ENCODE measurements around the gene QSOX2. TPM values are rescaled to one million over a fixed set of nuclear protein-coding genes. Genes with fewer than 3 reads are reported as not detected.

The QSOX2 gene
- total and polyA plus RNA-seq, 4 donors = 0.79 to 12.7 (median 4.3) TPM

- no peak for DNase-seq (ENCODE audit: low spot score)
- no peak overlapping the region for H3K27ac ChIP-seq (ENCODE audit: low read depth in 1 of 2, low read length in 2 of 2)
- H3K27me3 ChIP-seq (ENCODE audit: control insufficient read depth in 4 of 4, insufficient read depth in 4 of 4, low read length in 3 of 4) = peaks cover 0 to 2% (median 0%) of the 10 kb centered on the region in 4 donors
- no peaks in the 10 kb centered on the region for H3K9me3 ChIP-seq (ENCODE audit: control insufficient read depth in 4 of 4, low read length in 3 of 4)
- H3K4me1 ChIP-seq (ENCODE audit: control insufficient read depth in 4 of 4, insufficient read depth in 4 of 4, low read length in 3 of 4) = no peaks in the 10 kb centered on the region
- TF ChIP-seq CTCF (IDR thresholded peaks at IDR 0.05; ENCODE audit: low read depth, low read length, missing input control) (no peak), RXRA (IDR thresholded peaks at IDR 0.05) (no peak), NR2F2 (IDR thresholded peaks at IDR 0.05) (no peak)
- H3K36me3 ChIP-seq (ENCODE audit: control insufficient read depth in 4 of 4, insufficient read depth in 3 of 4, low read depth in 1 of 4, low read length in 3 of 4) = no peaks in the 10 kb centered on the region
- no peak overlapping the region for H3K4me3 ChIP-seq (ENCODE audit: low read depth in 1 of 3, low read length in 3 of 3)
- H3K9ac ChIP-seq (ENCODE audit: low read depth in 1 of 2, low read length in 2 of 2) = no peak overlapping the region
- WGBS = 52% methylated on average over 6 of the region's 6 CpGs
Measured at GRCh38 chr9:136169495-136169894, 76.1 kb downstream of the QSOX2 start.

GRCh38 chr9:136163248-136163850 lies 82.3 kb downstream of the QSOX2 start:
- WGBS = 80% methylated on average over 1 of the region's 1 CpG
- no peak overlapping the region for H3K27ac ChIP-seq (ENCODE audit: low read depth in 1 of 2, low read length in 2 of 2)
- no peak overlapping the region for H3K9ac ChIP-seq (ENCODE audit: low read depth in 1 of 2, low read length in 2 of 2)

More at GRCh38 chr9:136163248-136163850, 82.3 kb downstream of the QSOX2 start:
- no peaks in the 10 kb centered on the region for H3K27me3 ChIP-seq (ENCODE audit: control insufficient read depth in 4 of 4, insufficient read depth in 4 of 4, low read length in 3 of 4)
- DNase-seq (ENCODE audit: low spot score) = no peak
- no peaks in the 10 kb centered on the region for H3K4me1 ChIP-seq (ENCODE audit: control insufficient read depth in 4 of 4, insufficient read depth in 4 of 4, low read length in 3 of 4)
- H3K9me3 ChIP-seq (ENCODE audit: control insufficient read depth in 4 of 4, low read length in 3 of 4) = no peaks in the 10 kb centered on the region
- H3K4me3 ChIP-seq (ENCODE audit: low read depth in 1 of 3, low read length in 3 of 3) = no peak overlapping the region
- no peak for TF ChIP-seq SP1 (IDR thresholded peaks at IDR 0.05)
- TF ChIP-seq NR2F2 (IDR thresholded peaks at IDR 0.05) = no peak
- no peak for TF ChIP-seq GABPA (IDR thresholded peaks at IDR 0.05 in 1 of 2, conservative IDR thresholded peaks at IDR 0.05 in 1 of 2)
- no peak for TF ChIP-seq RAD21 (IDR thresholded peaks at IDR 0.05)
- no peak for TF ChIP-seq YY1 (IDR thresholded peaks at IDR 0.05)
- TF ChIP-seq, protein P1, sequence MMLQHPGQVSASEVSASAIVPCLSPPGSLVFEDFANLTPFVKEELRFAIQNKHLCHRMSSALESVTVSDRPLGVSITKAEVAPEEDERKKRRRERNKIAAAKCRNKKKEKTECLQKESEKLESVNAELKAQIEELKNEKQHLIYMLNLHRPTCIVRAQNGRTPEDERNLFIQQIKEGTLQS (IDR thresholded peaks at IDR 0.05) = no peak
- TF ChIP-seq RXRA (IDR thresholded peaks at IDR 0.05) = no peak
- no peak for TF ChIP-seq FOXA2 (IDR thresholded peaks at IDR 0.05)
- no peak for TF ChIP-seq ZBTB33 (IDR thresholded peaks at IDR 0.05)
- TF ChIP-seq HNF4A (conservative IDR thresholded peaks at IDR 0.05) = no peak
- TF ChIP-seq CTCF (IDR thresholded peaks at IDR 0.05; ENCODE audit: low read depth, low read length, missing input control) = no peak
- no peak for TF ChIP-seq TAF1 (conservative IDR thresholded peaks at IDR 0.05)
- TF ChIP-seq, protein P2, sequence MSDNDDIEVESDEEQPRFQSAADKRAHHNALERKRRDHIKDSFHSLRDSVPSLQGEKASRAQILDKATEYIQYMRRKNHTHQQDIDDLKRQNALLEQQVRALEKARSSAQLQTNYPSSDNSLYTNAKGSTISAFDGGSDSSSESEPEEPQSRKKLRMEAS (IDR thresholded peaks at IDR 0.05) = no peak
- TF ChIP-seq EGR1 (IDR thresholded peaks at IDR 0.05; ENCODE audit: low read depth in 2 of 2) = no peak
- H3K36me3 ChIP-seq (ENCODE audit: control insufficient read depth in 4 of 4, insufficient read depth in 3 of 4, low read depth in 1 of 4, low read length in 3 of 4) = no peaks in the 10 kb centered on the region

All from liver (tissue), 9 donors.